ENCODE measurements around the gene NARF. TPM values are rescaled to one million over a fixed set of nuclear protein-coding genes. Genes with fewer than 3 reads are reported as not detected.

NARF gene
- total RNA-seq, 1 experiment from 2014 or later, result 24.9 TPM

Other genes with a start within 250 kb of the NARF start
- 8.4 and 10.8 TPM in 2 replicates for gene CCDC57, start 245.9 kb upstream of the NARF start, total RNA-seq (2014; rRNA removed; shearing (Covaris generic); ENCODE audit: low replicate concordance)
- 589 and 677 TPM in 2 replicates for gene SLC16A3, start 229.7 kb upstream of the NARF start, total RNA-seq (2014; rRNA removed; shearing (Covaris generic); ENCODE audit: low replicate concordance)
- gene CSNK1D, start 185.0 kb upstream of the NARF start, total RNA-seq (2014; rRNA removed; shearing (Covaris generic); ENCODE audit: low replicate concordance), result 73.2 and 80.4 TPM in 2 replicates
- gene CD7, start 141.1 kb upstream of the NARF start, total RNA-seq (2014; rRNA removed; shearing (Covaris generic); ENCODE audit: low replicate concordance), result not detected in 2 replicates
- gene SECTM1, start 125.0 kb upstream of the NARF start, total RNA-seq (2014; rRNA removed; shearing (Covaris generic); ENCODE audit: low replicate concordance), result 0.24 TPM in 1 of 2 replicates, not detected in the other
- 0.37 and 1.9 TPM in 2 replicates for gene TEX19, start 99.5 kb upstream of the NARF start, total RNA-seq (2014; rRNA removed; shearing (Covaris generic); ENCODE audit: low replicate concordance)
- gene UTS2R, start 87.0 kb upstream of the NARF start, total RNA-seq (2014; rRNA removed; shearing (Covaris generic); ENCODE audit: low replicate concordance), result not detected in 2 replicates
- gene HEXD, start 40.4 kb upstream of the NARF start, total RNA-seq (2014; rRNA removed; shearing (Covaris generic); ENCODE audit: low replicate concordance), result 11.6 and 22.3 TPM in 2 replicates
- gene OGFOD3, start 40.2 kb upstream of the NARF start, total RNA-seq (2014; rRNA removed; shearing (Covaris generic); ENCODE audit: low replicate concordance), result 35.9 and 68.3 TPM in 2 replicates
- 107 and 131 TPM in 2 replicates for gene CYBC1, start 8.0 kb upstream of the NARF start, total RNA-seq (2014; rRNA removed; shearing (Covaris generic); ENCODE audit: low replicate concordance)
- gene FOXK2, start 61.0 kb downstream of the NARF start, total RNA-seq (2014; rRNA removed; shearing (Covaris generic); ENCODE audit: low replicate concordance), result 22.3 and 24.2 TPM in 2 replicates
- gene WDR45B, start 189.7 kb downstream of the NARF start, total RNA-seq (2014; rRNA removed; shearing (Covaris generic); ENCODE audit: low replicate concordance), result 159 and 174 TPM in 2 replicates
- gene RAB40B, start 240.0 kb downstream of the NARF start, total RNA-seq (2014; rRNA removed; shearing (Covaris generic); ENCODE audit: low replicate concordance), result 37.9 and 83.6 TPM in 2 replicates

Measured in Caki2 (cell line).